Fibroblast of lung (primary cell): ENCODE results near the gene KDM6B.

Experiments used
- CTCF ChIP-seq, 2 donors: IDR thresholded peaks in 1 of 2; conservative IDR thresholded peaks in 1 of 2; 1 replicate in 1 of 2; 2 replicates in 1 of 2; pipeline ENCODE4 v1.5.1; 2011 to 2012; ENCODE audit warnings: low read length in 2 of 2, control low read depth in 1 of 2, inconsistent platforms in 1 of 2, low read depth in 1 of 2, mild to moderate bottlenecking in 1 of 2
- EZH2 ChIP-seq: IDR thresholded peaks from 2 replicates; pipeline ENCODE4 v1.5.1; 2012; ENCODE audit warnings: low read length, control low read depth, mild to moderate bottlenecking; ENCODE audit errors: missing control alignments

- TF ChIP-seq CTCF (conservative IDR thresholded peaks at IDR 0.05 in 1 of 2, IDR thresholded peaks at IDR 0.05 in 1 of 2; ENCODE audit: low read depth in 1 of 2, low read length in 2 of 2) (no peak), EZH2 (no peak)
These were observed 21.0 kb downstream of the KDM6B start, which contains the start of gene TMEM88 for GRCh38 chr17:7854851-7855659.
